Epithelial cell of esophagus (primary cell): ENCODE measurements around the gene CELSR2.
"Not testable (repeated sequence)": the region's sequence is repeated elsewhere in the genome, so short reads cannot be mapped to it uniquely, and the experiment has no call there.

Experiments
- DNase-seq: peaks from one replicate; pipeline ENCODE4 v3.0.0; 2010; ENCODE audit warnings: low read depth
- H3K4me3 ChIP-seq: 2 replicates; pipeline ENCODE4 v1.5.1; 2011; ENCODE audit warnings: mild to moderate bottlenecking, low read length, control low read depth
- TF ChIP-seq, protein P1 (sequence below): IDR thresholded peaks from 2 replicates; pipeline ENCODE4 v1.5.1; 2011; ENCODE audit warnings: low read depth, mild to moderate bottlenecking, low read length, control low read depth, inconsistent platforms; ENCODE audit not compliant: insufficient read depth; ENCODE audit errors: missing control alignments

CELSR2 gene

DNA sequence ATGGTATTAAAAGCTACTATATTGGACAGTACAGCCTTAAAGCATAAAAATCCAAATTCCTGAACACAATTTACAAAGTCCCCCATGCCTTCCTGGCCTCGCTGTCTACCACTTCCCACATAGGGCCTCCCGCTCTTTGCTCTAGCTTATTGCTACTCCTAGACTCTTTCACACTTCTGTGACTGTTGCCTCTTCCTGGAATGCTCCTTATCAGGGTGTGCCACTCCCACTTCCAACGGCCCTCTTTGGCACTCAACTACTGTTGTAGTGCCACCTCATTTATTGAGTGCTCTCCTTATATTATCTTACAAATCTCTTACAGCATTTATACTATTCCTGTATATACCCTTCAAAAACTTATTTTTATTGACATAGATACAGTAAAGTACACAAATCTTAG lies 30.8 kb upstream of the CELSR2 start:
- DNase-seq: no peak
- no peak overlapping the region for H3K4me3 ChIP-seq
- TF ChIP-seq, protein P1, sequence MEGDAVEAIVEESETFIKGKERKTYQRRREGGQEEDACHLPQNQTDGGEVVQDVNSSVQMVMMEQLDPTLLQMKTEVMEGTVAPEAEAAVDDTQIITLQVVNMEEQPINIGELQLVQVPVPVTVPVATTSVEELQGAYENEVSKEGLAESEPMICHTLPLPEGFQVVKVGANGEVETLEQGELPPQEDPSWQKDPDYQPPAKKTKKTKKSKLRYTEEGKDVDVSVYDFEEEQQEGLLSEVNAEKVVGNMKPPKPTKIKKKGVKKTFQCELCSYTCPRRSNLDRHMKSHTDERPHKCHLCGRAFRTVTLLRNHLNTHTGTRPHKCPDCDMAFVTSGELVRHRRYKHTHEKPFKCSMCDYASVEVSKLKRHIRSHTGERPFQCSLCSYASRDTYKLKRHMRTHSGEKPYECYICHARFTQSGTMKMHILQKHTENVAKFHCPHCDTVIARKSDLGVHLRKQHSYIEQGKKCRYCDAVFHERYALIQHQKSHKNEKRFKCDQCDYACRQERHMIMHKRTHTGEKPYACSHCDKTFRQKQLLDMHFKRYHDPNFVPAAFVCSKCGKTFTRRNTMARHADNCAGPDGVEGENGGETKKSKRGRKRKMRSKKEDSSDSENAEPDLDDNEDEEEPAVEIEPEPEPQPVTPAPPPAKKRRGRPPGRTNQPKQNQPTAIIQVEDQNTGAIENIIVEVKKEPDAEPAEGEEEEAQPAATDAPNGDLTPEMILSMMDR: no peak

DNA sequence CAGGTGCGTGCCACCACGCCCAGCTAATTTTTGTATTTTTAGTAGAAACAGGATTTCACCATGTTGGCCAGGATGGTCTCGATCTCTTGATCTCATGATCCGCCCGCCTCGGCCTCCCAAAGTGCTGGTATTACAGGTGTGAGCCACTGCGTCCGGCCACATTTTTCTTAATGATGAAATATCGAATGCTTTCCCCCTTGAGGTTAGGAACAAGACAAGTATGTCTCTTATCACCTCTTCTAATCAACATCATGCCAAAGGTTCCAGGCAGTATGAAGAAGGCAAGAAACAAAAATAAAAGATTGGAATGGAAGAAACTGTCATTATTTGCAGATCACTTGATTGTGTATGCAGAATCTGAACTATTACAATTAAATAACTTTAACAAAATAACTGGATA lies 28.1 kb upstream of the CELSR2 start:
- not testable (repeated sequence) for H3K4me3 ChIP-seq, DNase-seq

DNA sequence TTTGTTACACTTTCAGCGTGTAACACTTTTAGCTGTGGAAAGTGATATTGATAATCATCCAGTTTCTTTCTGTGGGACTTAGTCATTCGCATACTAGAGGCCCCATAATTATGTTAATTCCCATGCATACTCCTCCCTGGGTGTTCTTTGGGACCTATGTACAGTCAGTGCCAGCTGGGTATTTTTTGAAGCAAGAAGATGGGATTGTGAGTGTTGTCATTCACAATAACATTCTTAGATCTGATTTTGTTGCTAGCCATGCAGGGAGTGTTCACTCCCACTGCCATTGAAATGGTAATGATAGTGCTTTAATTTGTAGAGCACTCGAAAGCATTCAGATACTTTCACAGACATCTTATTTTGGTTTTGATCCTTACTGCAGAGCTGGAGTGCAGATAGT lies 24.0 kb upstream of the CELSR2 start:
- TF ChIP-seq, protein P1: no peak
- no peak overlapping the region for H3K4me3 ChIP-seq

DNA sequence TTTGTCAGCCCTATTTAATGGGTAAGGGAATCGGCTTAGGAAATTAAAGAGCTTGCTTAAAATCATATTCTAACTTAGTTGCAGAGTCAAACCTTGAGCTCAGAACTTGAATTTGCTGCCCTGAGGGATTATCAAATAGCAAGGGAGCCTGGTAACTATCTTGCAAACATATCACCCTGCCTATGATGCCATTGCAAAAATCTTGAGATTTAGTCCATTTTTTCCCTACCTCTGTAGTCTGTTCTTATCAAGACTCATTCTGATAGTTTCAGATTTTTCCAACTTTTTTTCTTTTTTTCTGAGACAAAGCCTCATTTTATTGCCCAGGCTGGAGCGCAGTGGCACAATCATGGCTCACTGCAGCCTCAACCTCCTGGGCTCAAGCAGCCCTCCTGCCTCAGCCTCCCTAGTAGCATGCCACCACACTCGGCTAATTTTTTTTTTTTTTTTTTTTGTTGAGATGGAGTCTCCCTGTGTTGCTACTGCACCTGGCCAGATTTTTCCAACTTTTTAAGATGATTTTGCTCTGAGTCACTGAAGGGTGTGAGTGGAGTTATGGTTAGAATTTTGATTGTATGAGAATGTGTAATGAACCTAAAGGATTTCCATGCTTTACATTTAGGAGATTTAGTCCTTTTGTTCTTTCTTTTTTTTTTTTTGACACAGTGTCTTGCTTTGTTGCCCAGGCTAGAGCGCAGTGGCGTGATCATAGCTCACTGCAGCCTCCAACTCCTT lies 23.5 kb upstream of the CELSR2 start:
- TF ChIP-seq, protein P1: no peak
- peak; percentile 72 for DNase-seq
- H3K4me3 ChIP-seq: no peak overlapping the region

More for the DNA sequence above, 24.0 kb upstream of the CELSR2 start:
- DNase-seq: no peak

DNA sequence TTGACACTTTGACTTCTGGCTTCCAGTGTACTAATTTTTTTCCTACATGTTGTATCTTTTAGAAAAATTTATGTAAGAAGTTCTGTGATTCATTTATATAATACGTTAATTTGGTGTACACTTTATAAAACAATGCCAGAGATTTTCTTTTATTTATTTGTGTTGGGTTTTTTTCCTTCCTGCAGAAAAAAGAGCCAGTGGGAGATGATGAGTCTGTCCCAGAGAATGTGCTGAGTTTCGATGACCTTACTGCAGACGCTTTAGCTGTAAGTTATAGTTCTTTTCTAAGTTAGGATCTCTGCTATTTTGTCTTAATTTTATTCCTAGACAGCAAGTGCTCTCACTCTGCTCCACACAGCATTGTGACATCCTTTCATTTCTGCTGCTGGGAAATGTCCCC lies 21.2 kb upstream of the CELSR2 start:
- no peak for DNase-seq
- no peak overlapping the region for H3K4me3 ChIP-seq
- TF ChIP-seq, protein P1: no peak

DNA sequence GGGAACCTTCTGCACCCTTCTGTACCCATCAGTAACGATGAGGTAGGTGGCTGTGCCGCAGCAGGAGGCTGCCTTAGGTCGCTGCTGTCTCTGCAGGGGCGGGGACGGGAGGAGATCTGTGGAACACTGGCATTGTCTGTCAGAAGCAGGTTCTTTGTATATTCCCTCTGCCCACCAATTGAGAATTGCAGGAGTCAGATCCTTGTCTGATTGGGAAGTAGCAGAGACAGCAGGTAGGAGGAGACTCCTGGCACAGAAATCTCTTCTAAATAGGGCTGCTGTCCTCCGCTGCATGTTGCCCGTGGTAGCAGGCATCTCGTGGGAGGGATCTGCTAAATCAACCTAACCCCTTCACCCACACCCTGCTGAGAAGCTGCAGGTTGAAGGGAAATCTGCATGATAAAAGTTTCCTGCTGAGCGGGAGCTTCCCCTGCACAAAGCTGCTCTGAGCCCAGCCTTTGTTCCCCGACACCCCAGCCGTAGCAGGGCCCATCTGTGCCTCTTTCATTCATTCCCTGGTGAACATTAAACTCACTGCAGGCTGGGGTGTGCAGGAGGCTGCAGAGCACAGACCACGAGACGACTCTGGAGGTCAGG lies 19.7 kb upstream of the CELSR2 start:
- TF ChIP-seq, protein P1: no peak
- no peak for DNase-seq
- H3K4me3 ChIP-seq: no peak overlapping the region

DNA sequence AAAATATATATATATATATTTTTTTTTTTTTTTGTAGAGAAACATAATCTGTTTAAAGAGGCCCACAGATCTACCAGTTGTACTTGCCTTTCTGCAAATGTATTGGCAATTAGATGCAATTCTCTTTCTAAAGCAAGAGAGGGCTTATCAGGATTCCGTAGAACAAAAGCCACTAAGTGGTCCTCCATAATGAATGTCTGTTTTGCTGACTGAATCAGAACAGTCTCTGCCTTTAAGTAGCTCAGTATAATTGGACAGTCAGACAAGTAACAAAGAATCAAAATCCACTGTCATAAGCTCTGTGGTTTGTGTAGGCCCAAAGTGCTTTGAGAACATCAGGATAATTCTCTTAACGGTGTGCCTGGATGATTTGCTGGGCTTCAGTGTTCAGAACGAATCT lies 18.3 kb upstream of the CELSR2 start:
- H3K4me3 ChIP-seq: no peak overlapping the region
- TF ChIP-seq, protein P1: no peak
- DNase-seq: no peak
